Inflammatory macrophage (primary cell): ENCODE measurements around the gene SLCO1B1.
"Not testable (repeated sequence)": the region's sequence is repeated elsewhere in the genome, so short reads cannot be mapped to it uniquely, and the experiment has no call there.

Experiments
- DNase-seq, 2 donors: peaks; one replicate each; pipeline ENCODE4 v3.0.0-alpha.2; 2020 to 2022
- total RNA-seq, 18 experiments: gene quantifications; one replicate each; lab custom pipeline; 2026; ENCODE audit warnings: mixed read lengths in 6 of 18, inconsistent platforms in 2 of 18; lab: John Stamatoyannopoulos, UW

The SLCO1B1 gene, protein sequence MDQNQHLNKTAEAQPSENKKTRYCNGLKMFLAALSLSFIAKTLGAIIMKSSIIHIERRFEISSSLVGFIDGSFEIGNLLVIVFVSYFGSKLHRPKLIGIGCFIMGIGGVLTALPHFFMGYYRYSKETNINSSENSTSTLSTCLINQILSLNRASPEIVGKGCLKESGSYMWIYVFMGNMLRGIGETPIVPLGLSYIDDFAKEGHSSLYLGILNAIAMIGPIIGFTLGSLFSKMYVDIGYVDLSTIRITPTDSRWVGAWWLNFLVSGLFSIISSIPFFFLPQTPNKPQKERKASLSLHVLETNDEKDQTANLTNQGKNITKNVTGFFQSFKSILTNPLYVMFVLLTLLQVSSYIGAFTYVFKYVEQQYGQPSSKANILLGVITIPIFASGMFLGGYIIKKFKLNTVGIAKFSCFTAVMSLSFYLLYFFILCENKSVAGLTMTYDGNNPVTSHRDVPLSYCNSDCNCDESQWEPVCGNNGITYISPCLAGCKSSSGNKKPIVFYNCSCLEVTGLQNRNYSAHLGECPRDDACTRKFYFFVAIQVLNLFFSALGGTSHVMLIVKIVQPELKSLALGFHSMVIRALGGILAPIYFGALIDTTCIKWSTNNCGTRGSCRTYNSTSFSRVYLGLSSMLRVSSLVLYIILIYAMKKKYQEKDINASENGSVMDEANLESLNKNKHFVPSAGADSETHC
- total RNA-seq, result 0 to 0.16 (median 0) reads per million in 18 experiments

DNA sequence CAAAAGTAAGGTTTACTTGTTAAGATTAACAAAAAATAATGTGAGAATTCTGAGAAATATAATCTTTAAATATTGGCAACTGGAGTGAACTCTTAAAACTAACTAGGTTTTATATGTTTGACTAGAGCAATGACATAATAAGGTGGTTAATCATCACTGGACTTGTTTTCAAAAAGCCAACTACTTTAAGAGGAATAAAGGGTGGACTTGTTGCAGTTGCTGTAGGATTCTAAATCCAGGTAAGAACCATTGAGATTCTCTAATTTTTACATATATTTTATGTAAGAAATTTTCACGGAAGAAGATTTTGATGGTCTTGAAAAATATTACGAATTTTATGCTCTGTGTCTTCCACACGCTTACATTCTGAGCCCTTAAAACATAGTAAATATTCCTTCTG, at the start of gene SLCO1B1:
SLCO1B1 (plus strand) TSS at position 197 of the 400 bp plus-strand sequence. CDS start 10,381 bp downstream, outside the sequence.
- no peak for DNase-seq

DNA sequence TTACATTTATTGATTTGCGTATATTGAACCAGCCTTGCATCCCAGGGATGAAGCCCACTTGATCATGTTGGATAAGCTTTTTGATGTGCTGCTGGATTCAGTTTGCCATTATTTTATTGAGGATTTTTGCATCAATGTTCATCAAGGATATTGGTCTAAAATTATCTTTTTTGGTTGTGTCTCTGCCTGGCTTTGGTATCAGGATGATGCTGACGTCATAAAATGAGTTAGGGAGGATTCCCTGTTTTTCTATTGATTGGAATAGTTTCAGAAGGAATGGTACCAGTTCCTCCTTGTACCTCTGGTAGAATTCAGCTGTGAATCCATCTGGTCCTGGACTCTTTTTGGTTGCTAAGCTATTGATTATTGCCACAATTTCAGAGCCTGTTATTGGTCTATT, 46.2 kb upstream of the SLCO1B1 start:
- DNase-seq, result not testable (repeated sequence)

DNA sequence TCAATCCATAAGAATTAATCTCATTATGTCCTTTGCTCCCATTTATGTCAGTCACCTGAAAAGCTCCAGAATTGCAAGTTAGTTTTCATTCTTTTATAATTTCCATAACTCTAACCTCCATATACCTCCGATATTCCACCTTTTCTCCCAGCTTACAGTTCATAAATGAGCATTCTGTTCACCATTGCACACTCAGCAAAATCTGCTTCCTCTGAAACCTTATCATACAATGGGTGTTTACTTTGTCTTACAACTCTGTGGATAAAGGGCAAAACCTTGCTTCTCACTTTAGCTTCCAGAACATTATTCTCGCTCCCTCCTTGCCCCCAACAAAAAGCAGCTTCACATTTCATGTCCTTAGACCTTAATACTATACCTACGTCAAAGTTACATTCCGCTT, 19.3 kb upstream of the SLCO1B1 start:
- no peak for DNase-seq

DNA sequence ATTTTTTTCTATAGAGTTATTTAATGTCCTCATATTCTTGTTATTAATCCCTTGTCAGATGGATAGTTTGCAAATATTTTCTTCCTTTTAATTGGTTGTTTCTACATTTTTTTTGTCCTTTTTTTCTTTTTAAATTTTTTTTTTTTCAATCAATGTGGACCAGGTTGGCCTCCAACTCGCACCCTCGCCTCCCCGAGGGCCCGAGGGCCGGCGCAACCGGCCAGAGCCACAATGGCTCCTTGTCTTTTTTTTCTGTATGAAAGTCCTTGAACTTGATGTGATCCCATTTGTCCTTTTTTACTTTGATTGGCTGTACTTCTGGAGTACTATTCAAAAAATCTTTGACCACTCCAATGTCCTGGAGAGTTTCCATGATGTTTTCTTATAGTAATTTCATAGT, 17.7 kb upstream of the SLCO1B1 start:
- DNase-seq, result no peak

DNA sequence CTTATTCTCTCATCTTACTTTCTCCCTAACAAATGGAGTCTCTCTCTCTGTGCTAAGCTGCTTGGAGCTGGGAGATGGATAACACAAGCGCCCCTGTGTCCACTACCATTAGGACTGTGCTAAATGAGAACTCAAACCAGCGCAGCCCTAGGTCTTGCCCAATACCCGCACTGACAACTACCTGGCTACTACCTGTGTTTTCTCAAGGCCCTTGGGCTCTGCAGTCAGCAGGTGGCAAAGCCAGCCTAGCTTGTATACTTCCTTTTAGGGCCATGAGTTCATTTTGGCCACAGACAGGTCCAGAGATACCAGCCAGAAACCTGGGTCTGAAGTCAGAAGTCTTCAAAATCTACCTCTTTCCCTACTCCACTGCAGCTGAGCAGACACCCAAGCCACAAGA, 13.0 kb upstream of the SLCO1B1 start:
- DNase-seq, result no peak

DNA sequence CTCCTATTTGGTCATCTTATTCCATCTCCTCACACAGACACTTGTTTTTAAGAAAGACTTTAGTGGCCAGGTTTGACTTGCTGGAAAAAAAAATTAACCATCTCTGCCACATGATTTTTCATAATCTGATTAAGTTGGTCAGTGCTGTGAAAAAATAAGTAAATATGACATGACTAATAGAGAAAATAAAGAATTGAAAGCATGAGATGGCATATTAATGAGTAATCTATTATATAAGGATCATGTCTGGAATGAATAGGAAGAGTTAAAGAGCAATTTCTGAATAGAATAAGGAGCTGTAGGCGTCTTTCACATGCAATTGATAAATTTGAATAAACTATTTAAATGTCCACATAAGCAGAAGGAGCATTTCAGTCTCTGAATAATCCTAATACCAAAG, 12.2 kb upstream of the SLCO1B1 start:
- DNase-seq, result no peak

DNA sequence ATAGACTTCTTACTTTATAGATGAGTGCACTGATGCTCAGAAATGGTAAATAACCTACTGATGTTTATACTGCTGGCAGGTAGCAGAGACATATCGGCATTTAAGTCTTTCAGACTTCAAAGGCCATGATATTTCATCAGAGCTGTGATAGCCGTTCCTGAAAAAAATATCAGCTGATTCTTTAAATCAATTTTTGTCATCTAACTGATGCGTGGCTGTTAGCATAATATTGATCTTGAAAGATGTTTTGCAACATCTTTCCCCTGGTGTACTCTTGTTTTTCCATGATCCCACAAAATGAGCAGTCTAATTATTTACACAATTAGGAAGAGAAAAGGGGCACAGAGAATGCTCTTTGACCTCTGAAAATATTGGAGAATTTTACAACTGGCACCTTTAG, 1.6 kb upstream of the SLCO1B1 start:
- no peak for DNase-seq

DNA sequence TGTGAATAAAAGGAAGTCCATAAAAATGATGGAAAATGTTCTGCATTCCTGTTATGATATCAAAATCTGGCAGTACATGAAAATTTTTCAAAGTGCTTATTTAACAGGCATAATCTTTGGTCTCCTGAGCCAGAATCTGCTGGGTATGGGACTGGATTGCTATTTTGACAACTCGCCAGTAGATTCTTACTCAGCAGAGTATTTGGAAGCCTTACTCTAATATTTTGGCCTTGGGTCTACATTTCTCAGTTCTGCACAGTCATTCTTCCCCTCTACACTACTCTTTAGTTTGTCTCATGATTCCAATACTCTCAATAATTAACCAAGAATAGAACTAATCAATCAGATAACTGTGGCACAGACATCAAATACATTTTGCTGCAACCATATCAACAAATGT, 1.1 kb upstream of the SLCO1B1 start:
- DNase-seq, result no peak

DNA sequence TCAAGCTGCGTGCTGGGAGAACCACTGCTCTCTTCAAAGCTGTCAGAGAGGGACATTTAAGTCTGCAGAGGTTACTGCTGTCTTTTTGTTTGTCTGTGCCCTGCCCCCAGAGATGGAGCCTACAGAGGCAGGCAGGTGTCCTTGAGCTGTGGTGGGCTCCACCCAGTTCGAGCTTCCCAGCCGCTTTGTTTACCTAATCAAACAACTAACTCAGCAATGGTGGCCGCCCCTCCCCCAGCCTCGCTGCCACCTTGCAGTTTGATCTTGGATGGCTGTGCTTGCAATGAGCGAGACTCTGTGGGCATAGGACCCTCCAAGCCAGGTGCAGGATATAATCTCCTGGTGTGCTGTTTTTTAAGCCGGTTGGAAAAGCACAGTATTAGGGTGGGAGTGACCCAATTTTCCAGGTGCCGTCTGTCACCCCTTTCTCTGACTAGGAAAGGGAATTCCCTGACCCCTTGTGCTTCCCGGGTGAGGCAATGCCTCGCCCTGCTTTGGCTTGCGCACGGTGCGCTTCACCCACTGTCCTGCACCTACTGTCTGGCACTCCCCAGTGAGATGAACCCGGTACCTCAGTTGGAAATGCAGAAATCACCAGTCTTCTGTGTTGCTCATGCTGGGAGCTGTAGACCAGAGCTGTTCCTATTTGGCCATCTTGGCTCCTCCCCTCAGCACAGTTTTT, 6.5 kb downstream of the SLCO1B1 start:
- not testable (repeated sequence) for DNase-seq

DNA sequence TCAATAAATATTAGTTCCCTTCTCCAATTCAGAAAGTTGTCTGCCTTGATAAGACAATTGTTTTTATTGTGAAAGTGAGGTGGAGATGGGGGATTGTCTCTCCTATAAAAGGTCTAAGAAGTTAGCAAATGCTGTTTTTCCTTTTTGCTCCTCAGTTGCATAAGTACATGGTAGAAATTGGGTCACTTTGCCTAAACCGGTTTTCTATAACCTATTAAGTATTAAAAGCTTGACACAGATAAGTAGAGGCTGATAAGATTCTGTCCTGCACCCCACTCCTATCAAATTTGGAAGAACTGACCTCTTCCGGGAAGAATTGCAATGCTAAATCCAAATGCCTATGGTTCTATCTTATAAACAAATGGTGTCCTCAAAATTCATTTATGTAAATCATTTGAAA, 7.0 kb downstream of the SLCO1B1 start:
- DNase-seq, result no peak

DNA sequence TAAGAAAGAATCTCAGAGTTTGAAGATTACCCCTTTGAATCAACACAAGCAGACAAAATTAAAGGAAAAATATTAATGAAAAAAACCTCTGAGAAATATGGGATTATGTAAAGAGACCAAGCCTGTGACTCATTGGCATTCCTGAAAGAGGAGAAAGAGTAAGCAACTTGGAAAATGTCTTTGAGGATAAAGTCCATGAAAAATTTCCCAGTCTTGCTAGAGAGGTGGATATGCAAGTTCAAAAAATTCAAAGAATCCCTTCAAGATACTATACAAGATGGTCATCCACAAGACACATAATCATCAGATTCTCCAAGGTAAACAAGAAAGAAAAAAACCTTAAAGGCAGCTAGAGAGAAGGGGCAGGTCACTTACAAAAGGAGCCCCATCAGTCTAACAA, 13.3 kb downstream of the SLCO1B1 start:
- DNase-seq, result no peak

DNA sequence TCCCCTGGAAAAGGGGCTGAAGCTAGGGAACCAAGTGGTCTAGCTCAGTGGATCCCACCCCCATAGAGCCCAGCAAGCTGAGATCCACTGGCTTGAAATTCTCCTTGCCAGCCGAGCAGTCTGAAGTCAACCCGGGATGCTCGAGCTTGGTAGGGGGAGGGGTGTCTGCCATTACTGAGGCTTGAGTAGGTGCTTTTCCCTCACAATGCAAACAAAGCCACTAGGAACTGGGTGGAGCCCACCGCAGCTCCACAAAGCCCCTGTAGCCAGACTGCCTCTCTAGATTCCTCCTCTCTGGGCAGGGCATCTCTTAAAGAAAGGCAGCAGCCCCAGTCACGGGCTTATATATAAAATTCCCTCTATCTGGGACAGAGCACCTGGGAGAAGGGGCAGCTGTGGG, 18.9 kb downstream of the SLCO1B1 start:
- DNase-seq, result not testable (repeated sequence)

DNA sequence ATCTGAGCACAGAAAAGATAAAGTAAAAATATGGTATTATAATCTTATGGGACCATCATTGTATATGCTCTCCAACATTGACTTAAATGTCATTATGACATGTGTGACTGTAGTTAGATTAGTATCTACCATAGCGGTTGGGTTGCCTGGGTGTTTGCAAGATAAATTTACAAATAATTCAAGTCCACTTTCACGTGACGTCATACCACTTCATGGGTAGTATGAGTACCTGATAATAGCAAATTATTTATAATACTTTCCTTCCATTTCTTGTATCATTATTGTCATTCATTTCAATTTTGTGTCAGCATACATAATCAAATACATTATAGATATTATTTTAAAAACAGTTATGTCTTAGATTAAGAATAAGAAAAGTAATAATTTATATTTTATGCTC, 20.2 kb downstream of the SLCO1B1 start:
- DNase-seq, result no peak

DNA sequence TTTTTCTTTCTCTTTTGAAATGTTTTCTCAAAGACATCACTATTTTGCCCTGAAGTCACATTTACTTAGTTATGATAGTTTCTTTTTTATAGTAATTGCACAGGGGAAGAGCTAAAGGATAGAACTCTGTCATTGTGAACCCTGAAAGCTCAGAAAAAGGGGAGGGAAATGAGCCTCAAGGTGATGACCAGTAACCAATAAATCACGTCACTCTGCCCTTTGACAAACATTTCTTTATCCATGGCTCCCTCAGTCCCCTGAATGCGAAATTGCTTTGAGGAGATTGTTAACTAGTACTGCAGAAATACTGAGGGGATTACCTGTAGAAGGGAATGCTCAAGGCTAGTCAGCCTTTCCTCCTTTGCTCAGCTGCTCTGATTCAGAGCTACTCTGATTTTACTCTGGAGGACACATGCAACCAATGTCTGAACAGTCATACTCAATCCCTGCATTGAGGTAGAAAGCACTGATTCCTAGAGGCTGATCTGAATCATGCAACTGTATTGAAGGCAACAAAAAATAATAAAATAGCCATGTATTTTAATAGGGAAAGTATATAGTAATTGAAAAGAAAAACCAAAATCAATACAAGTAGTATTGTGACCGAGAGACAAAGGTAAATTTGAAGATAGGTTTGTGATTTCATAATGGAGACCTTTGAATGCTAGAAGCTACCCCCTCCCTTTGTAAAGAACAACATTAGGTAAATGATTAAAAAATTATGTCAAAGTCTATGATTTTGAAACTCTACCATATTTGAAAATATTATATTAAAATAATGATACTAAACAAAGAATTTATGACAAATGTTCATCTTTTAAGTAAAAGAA, 24.7 kb downstream of the SLCO1B1 start:
- no peak for DNase-seq

DNA sequence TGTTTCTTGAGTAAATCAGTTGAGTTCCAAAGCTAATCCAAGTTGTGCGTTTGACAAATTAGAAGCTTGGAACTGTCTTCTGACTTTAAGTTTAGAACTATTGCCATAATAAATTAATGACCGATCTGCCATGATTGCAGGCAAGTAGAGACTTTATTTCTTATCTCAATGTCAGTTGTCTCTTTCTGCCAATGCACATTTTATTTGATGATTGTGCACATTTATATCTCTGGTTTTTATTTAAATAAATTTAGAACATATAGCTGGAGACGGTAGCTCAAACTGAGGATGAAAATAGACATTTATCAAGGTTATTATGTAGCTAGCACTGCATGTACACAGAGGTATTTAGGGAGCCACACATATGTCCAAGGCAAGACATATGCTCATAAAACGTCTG, 34.1 kb downstream of the SLCO1B1 start:
- no peak for DNase-seq

DNA sequence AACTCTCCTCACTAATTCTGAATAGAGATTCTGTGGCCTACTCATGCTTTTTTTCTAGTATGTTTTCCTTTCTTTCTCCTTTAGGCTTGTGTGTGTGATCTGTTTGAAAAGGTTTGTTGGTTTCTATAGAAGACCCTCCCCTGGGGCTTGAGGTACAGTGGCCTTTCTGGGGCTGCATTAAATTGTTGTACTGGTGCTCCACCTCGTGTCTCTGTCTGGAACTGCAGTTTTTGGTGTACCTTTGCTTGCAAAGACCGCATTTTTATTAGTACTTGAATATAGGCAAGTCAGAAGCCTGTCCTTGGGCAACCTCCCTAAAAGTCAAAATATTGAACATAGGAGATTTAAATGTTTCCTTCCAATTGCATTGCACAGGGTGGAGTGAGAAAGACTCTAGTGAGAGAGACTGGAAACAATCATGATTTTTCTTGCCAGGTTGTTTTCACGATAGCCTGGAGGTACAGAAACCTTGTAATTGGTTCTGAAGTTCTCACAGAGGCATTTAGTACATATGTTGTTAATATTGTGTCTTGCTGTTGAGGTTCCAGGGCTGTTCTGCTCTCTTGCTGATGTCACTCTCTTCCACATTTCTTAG, 39.0 kb downstream of the SLCO1B1 start:
- DNase-seq, result peak; percentile 18 to 27

DNA sequence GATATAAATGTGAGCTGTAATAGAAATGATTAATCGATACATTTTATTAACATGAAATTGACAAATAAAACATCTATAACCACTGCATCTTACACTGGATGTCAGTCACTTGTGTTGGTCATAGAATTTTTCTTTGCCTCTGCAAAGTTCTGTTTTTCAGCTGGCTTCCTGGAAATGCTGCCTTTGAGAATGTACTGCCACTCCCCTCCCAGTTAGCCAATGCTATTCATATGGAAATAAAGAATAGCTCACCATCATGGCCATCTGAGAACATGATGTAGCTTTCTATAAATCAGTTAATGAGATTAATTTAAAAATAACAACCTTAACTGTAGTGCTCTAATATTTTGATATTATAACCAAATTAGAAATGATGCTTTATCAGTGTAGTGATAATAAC, 41.1 kb downstream of the SLCO1B1 start:
- no peak for DNase-seq

DNA sequence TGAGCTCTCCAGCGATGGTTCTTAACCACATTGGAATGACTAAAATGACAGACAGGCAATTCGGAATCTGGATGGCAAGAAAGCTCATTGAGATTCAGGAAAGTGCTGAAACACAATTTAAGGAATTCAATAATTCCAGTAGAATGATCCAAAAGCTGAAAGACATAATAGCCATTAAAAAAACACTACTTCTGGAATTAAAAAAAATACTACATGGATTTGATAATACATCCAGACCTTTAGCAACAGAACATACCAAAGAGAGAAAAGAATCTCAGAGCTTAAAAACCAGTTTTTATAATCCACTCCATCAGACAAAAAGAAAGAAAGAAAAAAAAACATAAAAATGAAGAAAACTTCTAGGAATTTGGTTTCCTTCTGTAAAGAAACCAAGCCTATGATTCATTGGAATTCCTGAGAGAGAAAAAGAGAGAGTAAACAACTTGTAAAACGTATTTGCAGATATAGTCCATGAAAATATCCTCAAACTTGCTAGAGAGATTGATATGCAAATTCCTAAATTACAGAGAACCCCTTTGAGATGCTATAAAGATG, 52.8 kb downstream of the SLCO1B1 start:
- DNase-seq, result no peak

DNA sequence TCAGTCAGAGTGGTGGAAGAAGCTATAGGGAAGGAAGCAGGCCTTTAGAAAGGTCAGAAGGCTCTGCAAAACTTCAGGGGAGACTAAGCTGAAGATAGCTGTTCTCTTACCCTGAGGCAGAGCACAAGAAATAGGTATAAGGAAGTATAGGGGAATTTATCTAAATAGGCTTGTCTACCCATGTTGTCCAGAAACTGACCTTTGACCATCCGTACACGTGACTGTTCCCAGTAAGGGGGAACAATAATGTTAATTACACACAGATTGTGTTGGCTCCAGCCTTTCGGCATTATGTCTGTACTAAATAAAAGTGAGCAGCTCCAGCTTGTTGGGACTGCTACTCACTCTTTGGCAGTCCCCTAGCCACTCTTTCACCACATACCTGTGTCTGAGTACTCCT, 59.0 kb downstream of the SLCO1B1 start:
- DNase-seq, result no peak

DNA sequence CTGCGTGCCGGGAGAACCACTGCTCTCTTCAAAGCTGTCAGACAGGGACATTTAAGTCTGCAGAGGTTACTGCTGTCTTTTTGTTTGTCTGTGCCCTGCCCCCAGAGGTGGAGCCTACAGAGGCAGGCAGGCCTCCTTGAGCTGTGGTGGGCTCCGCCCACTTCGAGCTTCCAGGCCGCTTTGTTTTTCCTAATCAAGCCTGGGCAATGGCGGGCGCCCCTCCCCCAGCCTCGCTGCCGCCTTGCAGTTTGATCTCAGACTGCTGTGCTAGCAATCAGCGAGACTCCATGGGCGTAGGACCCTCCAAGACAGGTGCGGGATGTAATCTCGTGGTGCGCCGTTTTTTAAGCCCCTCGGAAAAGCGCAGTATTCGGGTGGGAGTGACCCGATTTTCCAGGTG, 83.4 kb downstream of the SLCO1B1 start:
- DNase-seq, result not testable (repeated sequence)

DNA sequence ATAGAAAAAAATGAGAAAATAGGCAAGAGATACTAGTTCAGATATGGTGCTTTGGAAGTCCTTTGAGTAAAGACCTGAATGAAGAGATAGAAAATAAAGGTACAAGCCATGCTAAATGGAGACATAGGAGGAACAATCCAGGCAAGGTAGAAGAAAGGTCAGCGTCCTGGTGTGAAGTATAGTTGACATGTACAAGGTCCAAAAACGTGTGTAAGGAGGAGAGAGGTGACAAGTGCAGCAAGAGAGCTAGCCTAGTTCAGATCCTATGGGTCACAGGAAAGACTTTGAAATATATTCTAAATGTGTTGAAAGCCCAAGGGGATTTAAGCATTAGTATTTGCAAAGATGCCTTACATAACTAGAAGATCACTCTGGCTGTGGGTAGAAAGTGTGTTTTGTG, 88.2 kb downstream of the SLCO1B1 start:
- no peak for DNase-seq

DNA sequence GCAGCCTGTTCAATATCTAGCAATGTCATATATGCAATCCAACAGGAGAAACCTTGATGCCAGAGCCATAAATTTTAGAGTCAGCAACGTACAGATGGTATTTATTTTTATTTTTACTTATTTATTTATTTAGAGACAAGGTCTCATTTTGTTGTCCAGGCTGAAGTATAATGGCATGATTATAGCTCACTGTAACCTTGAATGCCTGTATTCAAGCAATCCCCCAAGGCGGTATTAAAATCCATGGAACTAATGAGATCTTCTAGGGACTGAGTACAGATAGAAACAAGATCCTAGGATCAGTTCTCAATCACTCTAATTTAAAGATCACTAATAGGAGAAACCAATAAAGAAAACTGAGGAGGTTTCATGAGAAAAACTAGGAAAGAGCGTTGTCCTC, 89.3 kb downstream of the SLCO1B1 start:
- DNase-seq, result no peak
